Ishikawa (cell line): ENCODE measurements around the gene CWC27.
A peak's percentile ranks its signal among the peaks of the same experiment; 100 is the strongest.

Experiments
- CEBPB ChIP-seq: IDR thresholded peaks from 2 replicates; pipeline ENCODE4 v1.6.1; 2012
- CREB1 ChIP-seq: IDR thresholded peaks from 2 replicates; pipeline ENCODE4 v1.6.1; 2012; ENCODE audit warnings: low read depth
- EGR1 ChIP-seq: IDR thresholded peaks from 2 replicates; pipeline ENCODE4 v1.6.1; 2012
- EP300 ChIP-seq: IDR thresholded peaks from 2 replicates; pipeline ENCODE4 v1.6.1; 2012; ENCODE audit warnings: borderline replicate concordance
- FOXM1 ChIP-seq: IDR thresholded peaks from 2 replicates; pipeline ENCODE4 v1.6.1; 2012; ENCODE audit warnings: low read depth, borderline replicate concordance
- NFIC ChIP-seq: IDR thresholded peaks from 2 replicates; pipeline ENCODE4 v1.6.1; 2012
- RAD21 ChIP-seq: IDR thresholded peaks from 2 replicates; pipeline ENCODE4 v1.6.1; 2012; ENCODE audit warnings: low read depth
- TAF1 ChIP-seq: IDR thresholded peaks from 2 replicates; pipeline ENCODE4 v1.6.1; 2012; ENCODE audit warnings: low read depth, mild to moderate bottlenecking
- TCF12 ChIP-seq: IDR thresholded peaks from 2 replicates; pipeline ENCODE4 v1.6.1; 2012; ENCODE audit warnings: low read depth
- TEAD4 ChIP-seq: IDR thresholded peaks from 2 replicates; pipeline ENCODE4 v1.6.1; 2012
- YY1 ChIP-seq: IDR thresholded peaks from 2 replicates; pipeline ENCODE4 v1.6.1; 2012; ENCODE audit warnings: low read depth
- ZBTB7A ChIP-seq: IDR thresholded peaks from 2 replicates; pipeline ENCODE4 v1.6.1; 2012; ENCODE audit warnings: low read depth
- TF ChIP-seq, protein P1 (sequence below): IDR thresholded peaks from 2 replicates; pipeline ENCODE4 v1.6.1; 2012
- TF ChIP-seq, protein P2 (sequence below): IDR thresholded peaks from 2 replicates; pipeline ENCODE4 v1.6.1; 2012
- TF ChIP-seq, protein P3 (sequence below): IDR thresholded peaks from 2 replicates; pipeline ENCODE4 v1.6.1; 2012; ENCODE audit warnings: low read depth, mild to moderate bottlenecking

CWC27 gene, protein sequence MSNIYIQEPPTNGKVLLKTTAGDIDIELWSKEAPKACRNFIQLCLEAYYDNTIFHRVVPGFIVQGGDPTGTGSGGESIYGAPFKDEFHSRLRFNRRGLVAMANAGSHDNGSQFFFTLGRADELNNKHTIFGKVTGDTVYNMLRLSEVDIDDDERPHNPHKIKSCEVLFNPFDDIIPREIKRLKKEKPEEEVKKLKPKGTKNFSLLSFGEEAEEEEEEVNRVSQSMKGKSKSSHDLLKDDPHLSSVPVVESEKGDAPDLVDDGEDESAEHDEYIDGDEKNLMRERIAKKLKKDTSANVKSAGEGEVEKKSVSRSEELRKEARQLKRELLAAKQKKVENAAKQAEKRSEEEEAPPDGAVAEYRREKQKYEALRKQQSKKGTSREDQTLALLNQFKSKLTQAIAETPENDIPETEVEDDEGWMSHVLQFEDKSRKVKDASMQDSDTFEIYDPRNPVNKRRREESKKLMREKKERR

DNA sequence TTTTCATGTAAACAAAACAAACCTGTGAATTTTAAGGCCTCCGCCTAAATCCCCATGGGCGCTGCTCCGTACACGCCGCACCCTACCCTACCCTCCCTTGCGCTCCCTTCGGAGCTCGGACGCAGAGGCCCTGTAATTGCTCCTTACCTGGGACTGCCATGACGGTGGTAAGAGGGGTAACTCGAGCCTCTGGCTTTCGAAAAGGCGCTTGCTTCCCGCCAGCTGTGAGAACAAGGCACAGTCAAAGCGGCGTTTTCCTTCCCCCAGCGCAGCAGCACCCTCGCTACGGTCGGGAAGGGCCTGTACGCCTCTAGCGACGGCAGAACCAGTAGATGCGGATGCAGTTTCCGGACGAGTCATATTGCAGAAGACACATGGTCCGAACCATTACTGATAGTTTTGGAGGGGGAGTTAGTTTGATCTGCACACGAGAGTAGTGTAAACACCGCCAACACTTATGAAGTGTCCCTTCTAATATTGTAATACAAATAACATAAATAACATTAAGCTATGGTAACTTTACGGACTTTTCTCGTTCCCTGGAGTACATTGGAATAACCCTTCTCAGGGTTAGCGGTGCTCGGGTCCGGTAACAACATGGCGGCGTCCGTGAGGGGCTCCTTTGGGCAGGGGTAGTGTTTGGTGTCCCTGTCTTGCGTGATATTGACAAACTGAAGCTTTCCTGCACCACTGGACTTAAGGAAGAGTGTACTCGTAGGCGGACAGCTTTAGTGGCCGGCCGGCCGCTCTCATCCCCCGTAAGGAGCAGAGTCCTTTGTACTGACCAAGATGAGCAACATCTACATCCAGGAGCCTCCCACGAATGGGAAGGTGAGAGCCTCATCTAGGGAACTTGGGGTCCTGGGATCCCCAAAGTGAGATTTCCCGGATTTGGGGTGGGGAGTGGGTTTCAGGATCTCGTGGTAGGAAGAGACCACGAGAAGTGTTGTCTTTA lies at the start of gene CWC27, which contains the start of gene SREK1IP1:
Gene CWC27, plus strand, starts transcription at position 573 of the 955 bp plus-strand sequence. Its CDS starts 217 bp downstream, at position 790.
Gene SREK1IP1, minus strand, starts transcription at position 334 of the 955 bp plus-strand sequence. Its CDS starts 174 bp downstream, at position 160.
- TF ChIP-seq CREB1: no peak
- no peak; the same call in 1 of the 2 replicates for TF ChIP-seq FOXM1
- TF ChIP-seq ZBTB7A: no peak
- TF ChIP-seq, protein P1, sequence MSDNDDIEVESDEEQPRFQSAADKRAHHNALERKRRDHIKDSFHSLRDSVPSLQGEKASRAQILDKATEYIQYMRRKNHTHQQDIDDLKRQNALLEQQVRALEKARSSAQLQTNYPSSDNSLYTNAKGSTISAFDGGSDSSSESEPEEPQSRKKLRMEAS: peak; percentile 60; the same call in 1 of the 2 replicates
- peak; percentile 68; the same call in 1 of the 2 replicates for TF ChIP-seq EP300
- TF ChIP-seq RAD21: no peak
- TF ChIP-seq, protein P2, sequence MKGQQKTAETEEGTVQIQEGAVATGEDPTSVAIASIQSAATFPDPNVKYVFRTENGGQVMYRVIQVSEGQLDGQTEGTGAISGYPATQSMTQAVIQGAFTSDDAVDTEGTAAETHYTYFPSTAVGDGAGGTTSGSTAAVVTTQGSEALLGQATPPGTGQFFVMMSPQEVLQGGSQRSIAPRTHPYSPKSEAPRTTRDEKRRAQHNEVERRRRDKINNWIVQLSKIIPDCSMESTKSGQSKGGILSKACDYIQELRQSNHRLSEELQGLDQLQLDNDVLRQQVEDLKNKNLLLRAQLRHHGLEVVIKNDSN: peak; percentile 50
- TF ChIP-seq TEAD4: no peak
- peak; percentile 61; the same call in 1 of the 2 replicates for TF ChIP-seq TAF1
- no peak; the same call in 1 of the 2 replicates for TF ChIP-seq CEBPB
- no peak for TF ChIP-seq EGR1
- TF ChIP-seq, protein P3, sequence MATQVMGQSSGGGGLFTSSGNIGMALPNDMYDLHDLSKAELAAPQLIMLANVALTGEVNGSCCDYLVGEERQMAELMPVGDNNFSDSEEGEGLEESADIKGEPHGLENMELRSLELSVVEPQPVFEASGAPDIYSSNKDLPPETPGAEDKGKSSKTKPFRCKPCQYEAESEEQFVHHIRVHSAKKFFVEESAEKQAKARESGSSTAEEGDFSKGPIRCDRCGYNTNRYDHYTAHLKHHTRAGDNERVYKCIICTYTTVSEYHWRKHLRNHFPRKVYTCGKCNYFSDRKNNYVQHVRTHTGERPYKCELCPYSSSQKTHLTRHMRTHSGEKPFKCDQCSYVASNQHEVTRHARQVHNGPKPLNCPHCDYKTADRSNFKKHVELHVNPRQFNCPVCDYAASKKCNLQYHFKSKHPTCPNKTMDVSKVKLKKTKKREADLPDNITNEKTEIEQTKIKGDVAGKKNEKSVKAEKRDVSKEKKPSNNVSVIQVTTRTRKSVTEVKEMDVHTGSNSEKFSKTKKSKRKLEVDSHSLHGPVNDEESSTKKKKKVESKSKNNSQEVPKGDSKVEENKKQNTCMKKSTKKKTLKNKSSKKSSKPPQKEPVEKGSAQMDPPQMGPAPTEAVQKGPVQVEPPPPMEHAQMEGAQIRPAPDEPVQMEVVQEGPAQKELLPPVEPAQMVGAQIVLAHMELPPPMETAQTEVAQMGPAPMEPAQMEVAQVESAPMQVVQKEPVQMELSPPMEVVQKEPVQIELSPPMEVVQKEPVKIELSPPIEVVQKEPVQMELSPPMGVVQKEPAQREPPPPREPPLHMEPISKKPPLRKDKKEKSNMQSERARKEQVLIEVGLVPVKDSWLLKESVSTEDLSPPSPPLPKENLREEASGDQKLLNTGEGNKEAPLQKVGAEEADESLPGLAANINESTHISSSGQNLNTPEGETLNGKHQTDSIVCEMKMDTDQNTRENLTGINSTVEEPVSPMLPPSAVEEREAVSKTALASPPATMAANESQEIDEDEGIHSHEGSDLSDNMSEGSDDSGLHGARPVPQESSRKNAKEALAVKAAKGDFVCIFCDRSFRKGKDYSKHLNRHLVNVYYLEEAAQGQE: no peak
- peak; percentile 62; the same call in 1 of the 2 replicates for TF ChIP-seq TCF12
- no peak for TF ChIP-seq NFIC
- peak; percentile 95 for TF ChIP-seq YY1

DNA sequence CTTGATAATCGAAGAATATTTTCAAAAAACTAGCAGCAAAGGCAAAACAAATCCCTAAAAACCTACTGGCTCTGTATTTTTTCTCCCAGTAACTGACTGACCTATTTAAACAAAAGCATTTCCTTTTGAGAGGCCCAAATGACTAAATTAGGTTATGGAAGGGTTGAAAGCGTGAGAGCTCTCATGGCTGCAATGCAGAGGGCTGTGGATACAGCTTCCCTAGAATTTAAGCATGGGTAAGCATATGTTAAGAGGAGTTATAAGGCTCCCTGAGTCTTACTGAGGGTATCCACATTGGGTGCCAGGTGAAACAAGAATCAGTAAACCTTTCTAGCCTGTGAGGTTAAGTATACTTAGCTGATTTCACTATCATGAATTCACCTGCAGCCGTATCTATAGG lies 46.1 kb upstream of the CWC27 start:
- TF ChIP-seq CREB1: no peak
- TF ChIP-seq ZBTB7A: no peak
- TF ChIP-seq TEAD4: no peak
- no peak for TF ChIP-seq CEBPB
- TF ChIP-seq FOXM1: no peak
- TF ChIP-seq, protein P2: no peak
- TF ChIP-seq, protein P3: no peak
- no peak for TF ChIP-seq EP300
- TF ChIP-seq, protein P1: no peak
- no peak for TF ChIP-seq TAF1
- TF ChIP-seq EGR1: no peak
- TF ChIP-seq YY1: no peak
- no peak for TF ChIP-seq TCF12
- TF ChIP-seq NFIC: no peak
- no peak for TF ChIP-seq RAD21

DNA sequence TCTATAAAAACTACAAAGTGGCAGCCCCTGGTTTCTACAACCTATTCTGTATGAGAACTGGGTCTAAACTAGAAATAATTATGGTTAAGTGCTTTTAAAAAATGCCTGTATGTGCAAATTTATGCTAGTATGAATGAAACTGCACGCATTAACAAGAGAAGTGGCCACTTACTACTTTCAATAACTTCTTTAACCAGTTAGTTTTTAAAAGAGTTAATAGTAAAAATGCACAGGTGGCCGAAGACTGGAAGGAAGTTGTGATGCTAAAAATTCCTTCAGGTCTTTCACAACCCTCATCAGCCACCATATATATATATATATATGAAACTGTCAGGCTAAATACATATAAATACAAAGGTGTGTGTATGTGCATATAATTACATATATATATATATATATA lies 41.6 kb upstream of the CWC27 start:
- TF ChIP-seq YY1: no peak
- TF ChIP-seq NFIC: no peak
- no peak for TF ChIP-seq EGR1
- TF ChIP-seq TCF12: no peak
- TF ChIP-seq ZBTB7A: no peak
- TF ChIP-seq TAF1: no peak
- TF ChIP-seq, protein P1: no peak
- no peak for TF ChIP-seq TEAD4

DNA sequence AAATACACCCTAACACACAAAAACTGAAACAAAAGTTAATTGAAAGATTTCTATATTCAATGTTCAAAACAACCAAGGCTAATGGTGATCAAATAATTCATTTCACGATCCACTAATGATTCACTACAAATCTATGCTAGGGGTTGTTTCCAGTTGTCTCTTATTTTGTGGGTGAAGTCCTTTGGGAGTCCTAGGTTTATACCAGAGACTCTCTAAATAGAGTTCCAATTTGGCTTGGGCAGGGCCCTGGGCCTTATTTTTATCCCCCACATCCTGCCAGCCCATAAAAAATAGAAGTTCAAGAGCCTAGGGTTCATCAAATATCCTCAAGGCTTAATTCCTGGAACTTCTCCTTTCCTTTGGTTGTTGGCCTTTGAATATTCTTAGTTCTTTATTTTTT lies 26.3 kb upstream of the CWC27 start:
- TF ChIP-seq YY1: no peak
- TF ChIP-seq, protein P1: no peak
- TF ChIP-seq TCF12: no peak
- TF ChIP-seq NFIC: no peak
- TF ChIP-seq TAF1: no peak
- TF ChIP-seq, protein P2: no peak
- TF ChIP-seq EGR1: no peak
- no peak for TF ChIP-seq CREB1
- no peak for TF ChIP-seq EP300
- TF ChIP-seq TEAD4: no peak
